Fibroblast of peridontal ligament (primary cell): ENCODE results near the gene CCDC71L.

ENCODE experiments used
- DNase-seq: peaks from one replicate; pipeline ENCODE4 v3.0.0-alpha.2; 2010; ENCODE audit errors: extremely low read depth

Gene CCDC71L

GRCh38 chr7:106625678-106626301 is 35.2 kb downstream of the CCDC71L start:
- DNase-seq, result no peak

GRCh38 chr7:106623853-106624252 is 37.1 kb downstream of the CCDC71L start:
- peak; percentile 96 for DNase-seq

GRCh38 chr7:106623315-106623660 is 37.7 kb downstream of the CCDC71L start:
- DNase-seq, result no peak

DNA sequence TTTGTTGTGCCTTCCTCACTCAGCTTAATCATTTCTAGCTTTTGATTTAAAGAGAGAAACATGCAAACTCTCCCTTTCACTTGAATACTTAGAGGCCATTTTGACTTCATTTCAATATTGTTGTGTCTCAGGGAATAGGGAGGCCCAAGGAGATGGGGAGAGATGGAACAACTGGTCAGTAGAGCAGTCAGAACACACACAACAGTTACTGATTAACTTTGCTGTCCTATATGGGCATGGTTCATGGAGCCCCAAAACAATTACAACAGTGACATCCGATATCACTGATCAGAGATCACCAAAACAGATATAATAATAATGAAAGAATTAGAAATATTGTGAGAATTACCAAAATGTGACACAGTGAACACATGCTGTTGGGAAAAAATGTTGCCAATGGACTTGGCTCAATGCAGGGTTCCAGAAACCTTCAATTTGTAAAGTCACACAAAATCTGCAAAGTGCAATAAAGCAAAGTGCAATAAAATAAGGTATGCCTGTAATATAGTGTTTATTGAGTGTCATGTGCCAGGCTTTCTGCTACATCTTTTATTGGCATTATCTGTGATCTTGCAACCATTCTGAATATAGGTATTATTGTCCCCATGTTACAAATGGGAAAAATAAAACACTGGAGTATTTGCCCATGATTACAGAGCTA is 38.2 kb downstream of the CCDC71L start:
- DNase-seq, result no peak

DNA sequence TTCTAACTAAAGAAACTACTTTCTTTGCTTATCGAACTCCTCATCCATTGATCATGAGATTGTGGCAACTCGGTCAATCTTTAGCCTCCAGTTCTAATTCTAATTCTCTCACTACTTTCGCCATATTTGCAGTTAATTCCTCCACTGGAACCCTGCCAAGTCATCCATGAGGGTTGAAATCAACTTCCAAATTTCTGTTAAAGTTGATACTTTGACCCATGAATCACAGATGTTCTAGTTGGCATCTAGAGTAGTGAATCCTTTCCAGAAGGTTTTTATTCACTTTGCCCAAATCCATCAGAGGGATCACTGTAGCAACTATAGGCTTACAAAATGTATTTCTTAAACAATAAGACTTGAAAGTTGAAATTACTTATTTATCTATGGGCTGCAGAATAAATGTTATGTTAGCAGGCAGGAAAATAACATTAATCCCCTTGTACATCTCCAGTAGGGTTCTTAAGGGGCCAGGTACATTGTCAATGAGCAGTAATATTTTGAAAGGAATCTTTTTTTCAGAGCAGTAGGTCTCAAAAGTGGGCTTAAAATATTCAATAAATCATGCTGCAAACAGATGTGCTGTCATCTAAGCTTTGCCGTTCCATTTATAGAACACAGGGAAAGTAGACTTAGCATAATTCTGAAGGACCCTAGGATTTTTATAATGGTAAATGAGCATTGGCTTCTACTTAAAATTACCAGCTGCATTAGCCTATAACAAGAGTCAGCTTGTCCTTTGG is 39.4 kb downstream of the CCDC71L start:
- no peak for DNase-seq

GRCh38 chr7:106620676-106621075 is 40.3 kb downstream of the CCDC71L start:
- peak; percentile 72 for DNase-seq

GRCh38 chr7:106620034-106620433 is 40.9 kb downstream of the CCDC71L start:
- DNase-seq, result no peak

DNA sequence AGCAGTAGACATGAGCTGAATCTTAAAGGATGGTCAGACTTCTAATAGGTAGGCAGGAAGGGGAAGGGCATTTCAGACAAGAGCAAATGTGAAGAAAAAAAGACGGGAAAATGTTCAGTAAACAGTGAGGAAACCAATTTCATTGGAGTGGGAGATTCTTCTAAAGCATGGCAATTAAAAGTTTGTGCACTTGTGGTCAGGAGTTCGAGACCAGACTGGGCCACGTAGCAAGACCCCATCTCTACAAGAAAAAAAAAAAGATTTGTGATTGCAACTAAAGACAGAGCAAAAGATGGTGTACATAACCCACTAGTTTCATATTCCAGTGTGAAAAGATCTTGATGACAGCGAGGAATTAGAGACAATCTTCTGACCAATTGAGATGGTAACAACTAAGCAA is 41.7 kb downstream of the CCDC71L start:
- DNase-seq, result no peak

DNA sequence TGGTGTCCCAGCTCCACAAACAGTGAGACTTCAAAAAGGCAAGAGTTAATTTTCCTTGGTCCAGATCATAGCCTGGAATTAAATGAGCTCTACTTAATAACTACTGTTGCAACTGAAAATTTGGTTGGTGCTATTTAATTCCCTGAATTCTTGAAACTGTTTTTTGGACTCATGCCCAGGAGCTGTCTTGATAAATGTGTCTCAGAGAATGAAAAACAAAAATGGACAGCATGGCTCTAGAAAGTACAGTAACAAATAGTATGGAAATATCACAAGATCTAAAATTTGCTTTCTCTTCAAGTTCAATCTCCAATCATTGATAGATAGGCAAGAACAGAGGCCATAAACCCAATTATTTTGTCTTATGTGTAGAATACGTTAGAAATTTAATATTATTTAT is 42.5 kb downstream of the CCDC71L start:
- peak; percentile 70 for DNase-seq

DNA sequence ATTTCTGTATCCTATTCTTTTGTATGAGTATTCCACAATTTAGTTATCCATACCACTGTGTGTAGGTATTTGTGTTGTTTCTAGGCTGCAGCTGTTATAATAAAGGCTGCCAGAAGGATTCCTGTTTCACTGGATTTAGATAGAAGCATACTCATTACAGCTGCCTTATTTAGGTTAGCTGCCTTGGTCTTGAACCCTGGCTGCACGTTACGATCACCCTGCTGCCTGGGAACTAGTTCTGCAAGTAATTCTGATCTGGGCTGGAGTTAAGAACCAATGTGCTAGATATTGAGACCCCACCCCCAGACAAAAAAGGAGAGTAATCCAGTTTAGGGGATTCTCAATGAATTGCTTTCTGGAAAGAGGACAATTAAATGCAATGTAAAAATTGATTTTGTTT is 43.1 kb downstream of the CCDC71L start:
- no peak for DNase-seq

GRCh38 chr7:106616708-106617051 is 44.3 kb downstream of the CCDC71L start:
- no peak for DNase-seq

DNA sequence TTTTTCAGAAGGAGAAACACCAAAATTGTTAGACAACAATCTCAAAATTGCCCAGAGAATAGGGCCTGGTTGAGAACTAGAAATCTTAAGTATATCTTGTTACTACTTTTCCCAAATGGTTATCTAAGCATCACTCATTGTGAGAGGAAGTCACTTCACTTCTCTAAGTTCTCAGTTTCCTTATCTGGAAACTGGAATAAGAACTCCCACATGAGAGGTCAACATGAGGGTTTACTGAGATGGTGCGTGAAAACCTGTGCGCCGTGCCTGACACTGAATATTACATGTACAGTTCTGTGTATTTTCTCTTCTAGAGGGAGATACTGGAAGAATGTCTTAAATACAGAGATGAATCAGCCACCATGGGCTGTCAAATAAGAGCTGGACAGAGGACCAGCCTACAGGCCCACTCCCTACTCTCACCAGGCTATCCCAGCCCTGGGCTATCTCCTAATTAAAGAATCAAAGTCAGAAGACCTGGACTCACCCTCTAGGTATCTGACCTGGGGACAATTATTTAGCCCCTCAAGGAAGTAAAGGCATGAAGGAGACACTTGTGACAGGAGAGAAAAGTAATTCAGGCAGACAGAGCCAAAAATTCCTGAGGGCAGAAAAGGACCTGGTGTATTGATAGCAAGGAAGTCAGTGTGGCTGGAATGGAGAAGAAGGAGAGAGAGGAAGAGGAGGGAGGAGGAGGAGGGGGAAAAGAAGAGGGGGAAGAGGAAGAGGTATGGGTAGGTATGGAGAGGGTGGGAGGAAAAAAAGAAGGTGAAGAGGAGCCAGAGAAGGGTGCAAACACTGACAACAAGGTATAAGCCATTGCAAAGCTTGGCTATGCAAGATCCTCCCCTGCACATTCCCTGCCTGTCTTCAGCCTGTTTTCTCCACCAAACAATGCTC is 44.9 kb downstream of the CCDC71L start:
- DNase-seq, result no peak

GRCh38 chr7:106614751-106615150 is 46.2 kb downstream of the CCDC71L start:
- no peak for DNase-seq

GRCh38 chr7:106613848-106614560 is 47.0 kb downstream of the CCDC71L start:
- DNase-seq, result peak; percentile 80

DNA sequence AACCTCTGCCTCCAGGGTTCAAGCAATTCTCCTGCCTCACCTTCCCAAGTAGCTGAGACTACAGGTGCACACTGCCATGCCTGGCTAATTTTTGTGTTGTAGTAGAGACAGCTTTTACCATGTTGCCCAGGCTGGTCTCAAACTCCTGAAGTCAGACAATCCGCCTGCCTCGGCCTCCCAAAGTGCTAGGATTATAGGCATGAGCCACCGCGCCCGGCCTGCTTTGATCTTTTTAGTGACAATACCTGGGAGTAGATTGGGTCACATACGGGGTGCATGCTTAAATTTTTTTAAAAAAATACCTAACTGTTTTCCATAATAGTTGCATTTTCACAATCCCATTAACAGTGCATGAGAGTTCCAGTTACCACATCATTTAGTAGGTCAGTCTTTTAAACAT is 47.7 kb downstream of the CCDC71L start:
- DNase-seq, result no peak

DNA sequence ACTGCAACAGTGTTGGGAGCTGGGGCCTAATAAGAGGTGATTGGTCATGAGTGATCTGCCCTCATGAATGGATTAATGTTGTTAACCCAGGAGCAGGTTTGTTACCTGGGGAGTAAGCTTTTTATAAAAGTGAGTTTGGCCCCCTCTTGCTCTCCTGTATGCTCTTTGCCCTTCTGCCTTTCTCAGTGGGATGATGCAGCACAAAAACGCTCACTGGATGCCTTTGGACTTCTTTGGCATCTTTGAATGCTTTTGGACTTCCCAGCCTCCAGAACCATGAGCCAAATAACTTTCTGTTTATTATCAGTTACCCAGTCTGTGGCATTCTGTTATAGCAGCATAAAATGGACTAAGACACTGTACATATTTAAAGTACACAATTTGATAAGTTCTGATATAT is 48.5 kb downstream of the CCDC71L start:
- no peak for DNase-seq

- DNase-seq, result peak; percentile 61
Measured at GRCh38 chr7:106611911-106612310, 49.0 kb downstream of the CCDC71L start.

DNA sequence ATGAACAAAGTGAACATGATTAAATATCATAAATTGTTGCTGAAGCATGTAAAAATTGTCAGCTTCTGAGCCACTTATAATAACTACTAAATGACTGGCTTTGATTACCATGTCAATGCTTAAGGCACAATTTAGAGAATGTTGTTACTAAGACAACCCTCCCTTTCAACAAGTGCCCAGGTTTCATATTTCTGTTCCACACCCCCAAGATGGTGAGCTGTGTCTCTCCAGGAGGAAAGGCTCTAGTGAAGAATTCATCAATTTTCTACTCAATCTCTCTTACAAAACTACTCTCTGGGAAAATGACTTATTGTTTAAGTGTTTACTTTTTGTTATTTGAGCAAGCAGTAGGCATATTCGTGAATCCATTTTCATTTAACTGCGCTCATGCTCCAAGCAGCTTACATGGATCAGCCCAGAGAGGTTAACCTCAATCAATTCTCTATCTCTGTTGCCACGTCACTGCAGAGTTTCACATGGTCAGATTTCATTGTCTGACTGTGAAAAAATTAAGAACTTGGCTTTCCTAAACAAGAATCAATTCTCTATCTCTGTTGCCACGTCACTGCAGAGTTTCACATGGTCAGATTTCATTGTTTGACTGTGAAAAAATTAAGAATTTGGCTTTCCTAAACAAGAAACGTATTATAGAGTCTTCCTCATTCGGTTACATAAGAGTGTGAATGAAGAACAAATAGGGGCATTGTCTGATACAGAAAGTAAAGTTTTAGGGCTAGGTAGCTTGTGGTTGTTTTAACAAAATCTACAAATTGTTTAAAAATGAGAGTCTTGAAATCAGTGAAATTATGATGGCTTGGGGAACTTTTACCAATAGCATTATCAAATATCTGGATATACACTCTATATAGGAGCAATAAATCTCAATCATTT is 49.7 kb downstream of the CCDC71L start:
- peak; percentile 83 for DNase-seq

GRCh38 chr7:106609416-106609815 is 51.5 kb downstream of the CCDC71L start:
- peak; percentile 61 for DNase-seq

DNA sequence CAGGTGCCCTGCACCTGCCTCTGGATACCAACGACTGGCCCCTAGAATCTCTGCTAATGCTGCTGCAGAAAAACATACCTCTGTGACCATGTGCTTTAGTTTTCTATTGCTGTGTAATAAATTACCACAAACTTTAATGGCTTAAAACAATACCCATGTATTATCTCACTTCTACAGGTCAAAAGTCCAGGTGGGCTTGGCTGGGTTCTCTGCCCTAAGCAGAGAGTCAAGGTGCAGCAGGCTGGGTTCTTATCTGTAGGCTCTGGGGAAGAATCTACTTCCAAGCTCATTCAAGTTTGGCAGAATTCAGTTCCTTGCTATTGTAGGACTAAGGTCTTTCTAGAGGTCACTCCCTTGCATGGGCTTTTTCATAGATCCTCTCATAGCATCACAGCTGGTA is 52.3 kb downstream of the CCDC71L start:
- DNase-seq, result no peak
